OCI-LY1 (cell line): ENCODE data around the gene PIM3.

Source experiments
- H2AFZ ChIP-seq: fragments of 200-600 bp; sonication (generic), shearing (Covaris generic); 2 replicates; pipeline ENCODE4 v1.6.0; 2014; ENCODE audit warnings: antibody characterized with exemption, mild to moderate bottlenecking, low read length
- H3F3A ChIP-seq: fragments of 200-600 bp; sonication (generic), shearing (Covaris generic); 2 replicates; pipeline ENCODE4 v1.6.0; 2014; ENCODE audit warnings: mild to moderate bottlenecking, antibody characterized with exemption, low read length, moderate library complexity; ENCODE audit not compliant: insufficient read depth
- H3K27ac ChIP-seq: fragments of 200-600 bp; sonication (generic); 2 replicates; pipeline ENCODE4 v1.5.1; 2014; ENCODE audit warnings: low read length, mixed run types, mild to moderate bottlenecking, low read depth; ENCODE audit not compliant: poor library complexity, severe bottlenecking
- H3K27me3 ChIP-seq: fragments of 200-600 bp; sonication (generic); 2 replicates; pipeline ENCODE4 v1.6.0; 2014; ENCODE audit warnings: antibody characterized with exemption, mild to moderate bottlenecking, low read length, moderate library complexity; ENCODE audit not compliant: insufficient read depth
- H3K36me3 ChIP-seq: fragments of 200-600 bp; sonication (generic); 2 replicates; pipeline ENCODE4 v1.6.1; 2014; ENCODE audit warnings: mild to moderate bottlenecking, antibody characterized with exemption, low read length, moderate library complexity, mixed read lengths; ENCODE audit not compliant: insufficient read depth
- H3K4me1 ChIP-seq: fragments of 200-600 bp; sonication (generic); 2 replicates; pipeline ENCODE4 v1.5.1; 2014; ENCODE audit warnings: mild to moderate bottlenecking, low read length, moderate library complexity; ENCODE audit not compliant: insufficient read depth, severe bottlenecking
- H3K4me2 ChIP-seq: fragments of 200-600 bp; sonication (generic), shearing (Covaris generic); 2 replicates; pipeline ENCODE4 v1.6.1; 2014; ENCODE audit warnings: low read length
- H3K4me3 ChIP-seq: fragments of 200-600 bp; sonication (generic); 2 replicates; pipeline ENCODE4 v1.5.1; 2014; ENCODE audit warnings: low read length, low read depth, mild to moderate bottlenecking, mixed read lengths; ENCODE audit not compliant: poor library complexity, severe bottlenecking
- H3K79me2 ChIP-seq: fragments of 200-600 bp; shearing (Covaris generic); 2 replicates; pipeline ENCODE4 v1.6.1; 2016; ENCODE audit warnings: mixed run types, low read length, mixed read lengths; ENCODE audit not compliant: insufficient read depth
- H3K9ac ChIP-seq: fragments of 200-600 bp; sonication (generic), shearing (Covaris generic); 2 replicates; pipeline ENCODE4 v1.6.1; 2014; ENCODE audit warnings: mild to moderate bottlenecking, low read length, mixed read lengths
- H3K9me2 ChIP-seq: fragments of 200-600 bp; sonication (generic), shearing (Covaris generic); 2 replicates; pipeline ENCODE4 v1.6.1; 2014; ENCODE audit warnings: low read depth, mild to moderate bottlenecking, low read length, mixed read lengths
- H3K9me3 ChIP-seq: fragments of 200-600 bp; shearing (Covaris generic); 2 replicates; pipeline ENCODE4 v1.6.1; 2014; ENCODE audit warnings: low read length, mixed read lengths
- H4K20me1 ChIP-seq: fragments of 200-600 bp; sonication (generic), shearing (Covaris generic); 2 replicates; pipeline ENCODE4 v1.6.0; 2016; ENCODE audit warnings: mild to moderate bottlenecking, low read length; ENCODE audit not compliant: insufficient read depth
- CTCF ChIP-seq: fragments of 200-600 bp; sonication (generic), shearing (Covaris generic); IDR thresholded peaks from 2 replicates; pipeline ENCODE4 v1.5.1; 2017; ENCODE audit warnings: mild to moderate bottlenecking, antibody characterized with exemption, low read length, moderate library complexity, mixed read lengths
- EZH2 ChIP-seq: fragments of 200-600 bp; sonication (generic), shearing (Covaris generic); IDR thresholded peaks from 2 replicates; pipeline ENCODE4 v1.8.0; 2017; ENCODE audit warnings: borderline replicate concordance, mixed run types, mild to moderate bottlenecking, antibody characterized with exemption, low read length, moderate library complexity, mixed read lengths

PIM3 gene

GRCh38 chr22:49968313-49968830 is 7.8 kb downstream of the PIM3 start:
- Histone ChIP-seq H3K79me2 (no peaks in the 10 kb centered on the region), H3K9me3 (no peaks in the 10 kb centered on the region), H3K9ac (no peak overlapping the region), H3K4me3 (no peak overlapping the region), H3K9me2 (no peaks in the 10 kb centered on the region), H3K4me2 (no peak overlapping the region), H3K27me3 (no peaks in the 10 kb centered on the region), H3K36me3 (peaks cover 21% of the 10 kb centered on the region), H3F3A (0 out of 2 replicates have a peak, but pooled peaks cover 3% of the 10 kb centered on the region), H2AFZ (no peak overlapping the region), H3K27ac (no peak overlapping the region), H4K20me1 (no peaks in the 10 kb centered on the region), H3K4me1 (peaks cover 14% of the 10 kb centered on the region)
- TF ChIP-seq EZH2 (no peak), CTCF (no peak)

GRCh38 chr22:49968831-49969661 is 8.5 kb downstream of the PIM3 start:
- no peaks in the 10 kb centered on the region for H3K27me3 ChIP-seq
- TF ChIP-seq CTCF = no peak
- no peak for TF ChIP-seq EZH2
- no peaks in the 10 kb centered on the region for H3K9me3 ChIP-seq
- no peaks in the 10 kb centered on the region for H4K20me1 ChIP-seq
- peaks cover 14% of the 10 kb centered on the region for H3K4me1 ChIP-seq
- no peak overlapping the region for H3K4me3 ChIP-seq
- no peaks in the 10 kb centered on the region for H3K9me2 ChIP-seq
- H3K27ac ChIP-seq = no peak overlapping the region
- H3K9ac ChIP-seq = no peak overlapping the region
- H3F3A ChIP-seq = no peaks in the 10 kb centered on the region
- peaks cover 15% of the 10 kb centered on the region for H3K36me3 ChIP-seq
- no peak overlapping the region for H2AFZ ChIP-seq
- H3K79me2 ChIP-seq = no peaks in the 10 kb centered on the region
- no peak overlapping the region for H3K4me2 ChIP-seq

GRCh38 chr22:49969751-49970527 is 9.4 kb downstream of the PIM3 start:
- Histone ChIP-seq H3K4me3 (no peak overlapping the region), H4K20me1 (no peaks in the 10 kb centered on the region)

More at GRCh38 chr22:49969751-49970527, 9.4 kb downstream of the PIM3 start:
- Histone ChIP-seq H2AFZ (no peak overlapping the region), H3F3A (no peaks in the 10 kb centered on the region), H3K9me3 (no peaks in the 10 kb centered on the region), H3K4me1 (peaks cover 14% of the 10 kb centered on the region), H3K9me2 (no peaks in the 10 kb centered on the region), H3K4me2 (no peak overlapping the region), H3K27ac (no peak overlapping the region), H3K9ac (no peak overlapping the region), H3K36me3 (peaks cover 6% of the 10 kb centered on the region; the same call in 1 of the 2 replicates), H3K27me3 (no peaks in the 10 kb centered on the region), H3K79me2 (no peaks in the 10 kb centered on the region)
- TF ChIP-seq EZH2 (no peak), CTCF (no peak)
